SK-N-SH treated with all-trans-retinoic acid at 6 μM for 48 hours (cell line): ENCODE data around the gene STX11.

Experiments
- BACH2 ChIP-seq: fragments of 250-450 bp; sonication (Bioruptor Pico); IDR thresholded peaks from 2 replicates; pipeline ENCODE4 v1.9.0; 2021; ENCODE audit warnings: mild to moderate bottlenecking, borderline replicate concordance
- ESRRG ChIP-seq: fragments of 250-450 bp; sonication (Bioruptor Pico); IDR thresholded peaks from 2 replicates; pipeline ENCODE4 v1.6.1; 2021; ENCODE audit warnings: mild to moderate bottlenecking
- ISL1 ChIP-seq: fragments of 250-450 bp; sonication (Bioruptor Pico); IDR thresholded peaks from 2 replicates; pipeline ENCODE4 v2.1.2; 2022; ENCODE audit warnings: mild to moderate bottlenecking, moderate library complexity
- PPARA ChIP-seq: fragments of 250-450 bp; sonication (Bioruptor Pico); IDR thresholded peaks from 2 replicates; pipeline ENCODE4 v1.5.0; 2020; ENCODE audit warnings: mild to moderate bottlenecking, borderline replicate concordance
- SNAI2 ChIP-seq: fragments of 250-450 bp; sonication (Bioruptor Pico); IDR thresholded peaks from 2 replicates; pipeline ENCODE4 v1.5.0; 2020; ENCODE audit warnings: mild to moderate bottlenecking, moderate library complexity
- ZFP3 ChIP-seq: fragments of 250-450 bp; sonication (Bioruptor Pico); IDR thresholded peaks from 2 replicates; pipeline ENCODE4 v1.5.0; 2020; ENCODE audit warnings: mild to moderate bottlenecking, moderate library complexity
- ZFP30 ChIP-seq: fragments of 450-650 bp; formaldehyde crosslinking; IDR thresholded peaks from 2 replicates; pipeline ENCODE4 v1.5.0; 2022; ENCODE audit warnings: mild to moderate bottlenecking, moderate library complexity
- ZNF8 ChIP-seq: fragments of 450-650 bp; formaldehyde crosslinking; IDR thresholded peaks from 2 replicates; pipeline ENCODE4 v1.5.0; 2020; ENCODE audit warnings: mild to moderate bottlenecking, moderate library complexity
- TF ChIP-seq, protein P1 (sequence below): fragments of 250-450 bp; sonication (Bioruptor Pico); IDR thresholded peaks from 2 replicates; pipeline ENCODE4 v1.8.0; 2020; ENCODE audit warnings: mild to moderate bottlenecking, moderate library complexity, borderline replicate concordance
- TF ChIP-seq, protein P2 (sequence below): fragments of 250-450 bp; sonication (Bioruptor Pico); IDR thresholded peaks from 2 replicates; pipeline ENCODE4 v1.5.1; 2021; ENCODE audit warnings: mild to moderate bottlenecking, moderate library complexity
- TF ChIP-seq, protein P3 (sequence below): fragments of 250-450 bp; sonication (Bioruptor Pico); IDR thresholded peaks from 2 replicates; pipeline ENCODE4 v1.5.0; 2020; ENCODE audit warnings: mild to moderate bottlenecking, moderate library complexity
- TF ChIP-seq, protein P4 (sequence below): fragments of 250-450 bp; sonication (Bioruptor Pico); IDR thresholded peaks from 2 replicates; pipeline ENCODE4 v1.8.0; 2021; ENCODE audit warnings: low read depth, mild to moderate bottlenecking, moderate library complexity, borderline replicate concordance

DNA sequence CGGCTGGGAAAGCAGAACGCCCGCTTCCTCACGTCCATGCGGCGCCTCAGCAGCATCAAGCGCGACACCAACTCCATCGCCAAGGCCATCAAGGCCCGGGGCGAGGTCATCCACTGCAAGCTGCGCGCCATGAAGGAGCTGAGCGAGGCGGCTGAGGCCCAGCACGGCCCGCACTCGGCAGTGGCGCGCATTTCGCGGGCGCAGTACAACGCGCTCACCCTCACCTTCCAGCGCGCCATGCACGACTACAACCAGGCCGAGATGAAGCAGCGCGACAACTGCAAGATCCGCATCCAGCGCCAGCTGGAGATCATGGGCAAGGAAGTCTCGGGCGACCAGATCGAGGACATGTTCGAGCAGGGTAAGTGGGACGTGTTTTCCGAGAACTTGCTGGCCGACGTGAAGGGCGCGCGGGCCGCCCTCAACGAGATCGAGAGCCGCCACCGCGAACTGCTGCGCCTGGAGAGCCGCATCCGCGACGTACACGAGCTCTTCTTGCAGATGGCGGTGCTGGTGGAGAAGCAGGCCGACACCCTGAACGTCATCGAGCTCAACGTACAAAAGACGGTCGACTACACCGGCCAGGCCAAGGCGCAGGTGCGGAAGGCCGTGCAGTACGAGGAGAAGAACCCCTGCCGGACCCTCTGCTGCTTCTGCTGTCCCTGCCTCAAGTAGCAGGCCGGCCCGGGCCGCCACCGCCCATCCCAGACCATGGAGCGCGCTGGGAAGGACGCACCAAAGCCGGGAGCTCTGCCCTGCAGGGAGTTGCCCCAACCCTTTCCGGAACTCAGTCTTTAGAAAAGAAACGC, 36.7 kb downstream of the STX11 start:
- TF ChIP-seq ZFP30 (CRISPR knock-in tag) (no peak), ZNF8 (CRISPR knock-in tag) (no peak), PPARA (CRISPR knock-in tag) (no peak), SNAI2 (no peak), ISL1 (CRISPR knock-in tag) (no peak), ESRRG (CRISPR knock-in tag) (no peak), BACH2 (no peak), ZFP3 (CRISPR knock-in tag) (no peak)
- TF ChIP-seq, protein P1, sequence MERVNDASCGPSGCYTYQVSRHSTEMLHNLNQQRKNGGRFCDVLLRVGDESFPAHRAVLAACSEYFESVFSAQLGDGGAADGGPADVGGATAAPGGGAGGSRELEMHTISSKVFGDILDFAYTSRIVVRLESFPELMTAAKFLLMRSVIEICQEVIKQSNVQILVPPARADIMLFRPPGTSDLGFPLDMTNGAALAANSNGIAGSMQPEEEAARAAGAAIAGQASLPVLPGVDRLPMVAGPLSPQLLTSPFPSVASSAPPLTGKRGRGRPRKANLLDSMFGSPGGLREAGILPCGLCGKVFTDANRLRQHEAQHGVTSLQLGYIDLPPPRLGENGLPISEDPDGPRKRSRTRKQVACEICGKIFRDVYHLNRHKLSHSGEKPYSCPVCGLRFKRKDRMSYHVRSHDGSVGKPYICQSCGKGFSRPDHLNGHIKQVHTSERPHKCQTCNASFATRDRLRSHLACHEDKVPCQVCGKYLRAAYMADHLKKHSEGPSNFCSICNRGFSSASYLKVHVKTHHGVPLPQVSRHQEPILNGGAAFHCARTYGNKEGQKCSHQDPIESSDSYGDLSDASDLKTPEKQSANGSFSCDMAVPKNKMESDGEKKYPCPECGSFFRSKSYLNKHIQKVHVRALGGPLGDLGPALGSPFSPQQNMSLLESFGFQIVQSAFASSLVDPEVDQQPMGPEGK (CRISPR knock-in tag) = no peak
- TF ChIP-seq, protein P2, sequence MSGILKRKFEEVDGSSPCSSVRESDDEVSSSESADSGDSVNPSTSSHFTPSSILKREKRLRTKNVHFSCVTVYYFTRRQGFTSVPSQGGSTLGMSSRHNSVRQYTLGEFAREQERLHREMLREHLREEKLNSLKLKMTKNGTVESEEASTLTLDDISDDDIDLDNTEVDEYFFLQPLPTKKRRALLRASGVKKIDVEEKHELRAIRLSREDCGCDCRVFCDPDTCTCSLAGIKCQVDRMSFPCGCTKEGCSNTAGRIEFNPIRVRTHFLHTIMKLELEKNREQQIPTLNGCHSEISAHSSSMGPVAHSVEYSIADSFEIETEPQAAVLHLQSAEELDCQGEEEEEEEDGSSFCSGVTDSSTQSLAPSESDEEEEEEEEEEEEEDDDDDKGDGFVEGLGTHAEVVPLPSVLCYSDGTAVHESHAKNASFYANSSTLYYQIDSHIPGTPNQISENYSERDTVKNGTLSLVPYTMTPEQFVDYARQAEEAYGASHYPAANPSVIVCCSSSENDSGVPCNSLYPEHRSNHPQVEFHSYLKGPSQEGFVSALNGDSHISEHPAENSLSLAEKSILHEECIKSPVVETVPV (CRISPR knock-in tag) = no peak
- TF ChIP-seq, protein P3, sequence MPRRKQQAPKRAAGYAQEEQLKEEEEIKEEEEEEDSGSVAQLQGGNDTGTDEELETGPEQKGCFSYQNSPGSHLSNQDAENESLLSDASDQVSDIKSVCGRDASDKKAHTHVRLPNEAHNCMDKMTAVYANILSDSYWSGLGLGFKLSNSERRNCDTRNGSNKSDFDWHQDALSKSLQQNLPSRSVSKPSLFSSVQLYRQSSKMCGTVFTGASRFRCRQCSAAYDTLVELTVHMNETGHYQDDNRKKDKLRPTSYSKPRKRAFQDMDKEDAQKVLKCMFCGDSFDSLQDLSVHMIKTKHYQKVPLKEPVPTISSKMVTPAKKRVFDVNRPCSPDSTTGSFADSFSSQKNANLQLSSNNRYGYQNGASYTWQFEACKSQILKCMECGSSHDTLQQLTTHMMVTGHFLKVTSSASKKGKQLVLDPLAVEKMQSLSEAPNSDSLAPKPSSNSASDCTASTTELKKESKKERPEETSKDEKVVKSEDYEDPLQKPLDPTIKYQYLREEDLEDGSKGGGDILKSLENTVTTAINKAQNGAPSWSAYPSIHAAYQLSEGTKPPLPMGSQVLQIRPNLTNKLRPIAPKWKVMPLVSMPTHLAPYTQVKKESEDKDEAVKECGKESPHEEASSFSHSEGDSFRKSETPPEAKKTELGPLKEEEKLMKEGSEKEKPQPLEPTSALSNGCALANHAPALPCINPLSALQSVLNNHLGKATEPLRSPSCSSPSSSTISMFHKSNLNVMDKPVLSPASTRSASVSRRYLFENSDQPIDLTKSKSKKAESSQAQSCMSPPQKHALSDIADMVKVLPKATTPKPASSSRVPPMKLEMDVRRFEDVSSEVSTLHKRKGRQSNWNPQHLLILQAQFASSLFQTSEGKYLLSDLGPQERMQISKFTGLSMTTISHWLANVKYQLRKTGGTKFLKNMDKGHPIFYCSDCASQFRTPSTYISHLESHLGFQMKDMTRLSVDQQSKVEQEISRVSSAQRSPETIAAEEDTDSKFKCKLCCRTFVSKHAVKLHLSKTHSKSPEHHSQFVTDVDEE (CRISPR knock-in tag) = no peak
- TF ChIP-seq, protein P4, sequence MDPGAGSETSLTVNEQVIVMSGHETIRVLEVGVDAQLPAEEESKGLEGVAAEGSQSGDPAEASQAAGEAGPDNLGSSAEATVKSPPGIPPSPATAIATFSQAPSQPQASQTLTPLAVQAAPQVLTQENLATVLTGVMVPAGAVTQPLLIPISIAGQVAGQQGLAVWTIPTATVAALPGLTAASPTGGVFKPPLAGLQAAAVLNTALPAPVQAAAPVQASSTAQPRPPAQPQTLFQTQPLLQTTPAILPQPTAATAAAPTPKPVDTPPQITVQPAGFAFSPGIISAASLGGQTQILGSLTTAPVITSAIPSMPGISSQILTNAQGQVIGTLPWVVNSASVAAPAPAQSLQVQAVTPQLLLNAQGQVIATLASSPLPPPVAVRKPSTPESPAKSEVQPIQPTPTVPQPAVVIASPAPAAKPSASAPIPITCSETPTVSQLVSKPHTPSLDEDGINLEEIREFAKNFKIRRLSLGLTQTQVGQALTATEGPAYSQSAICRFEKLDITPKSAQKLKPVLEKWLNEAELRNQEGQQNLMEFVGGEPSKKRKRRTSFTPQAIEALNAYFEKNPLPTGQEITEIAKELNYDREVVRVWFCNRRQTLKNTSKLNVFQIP (CRISPR knock-in tag) = no peak
